CD14-positive monocyte (primary cell): Measurements from ENCODE around the gene PGBD1. TPM values are rescaled to one million over a fixed set of nuclear protein-coding genes. Genes with fewer than 3 reads are reported as not detected.

ENCODE experiments used
- DNase-seq, 3 donors: peaks; one replicate each; pipeline ENCODE4 v3.0.0-alpha.2; 2011 to 2022
- H2AFZ ChIP-seq: 2 replicates; pipeline ENCODE4 v1.6.0; 2012; ENCODE audit warnings: mild to moderate bottlenecking, low read depth, low read length, inconsistent platforms; ENCODE audit not compliant: insufficient read depth, poor library complexity, severe bottlenecking
- H3K27ac ChIP-seq, 2 donors: 1 replicate in 1 of 2; 2 replicates in 1 of 2; pipeline ENCODE4 v1.5.1; 2012 to 2013; ENCODE audit warnings: low read length in 2 of 2, control low read depth in 1 of 2, inconsistent platforms in 1 of 2, low read depth in 1 of 2, mild to moderate bottlenecking in 1 of 2
- H3K27me3 ChIP-seq, 2 donors: one replicate each; pipeline versions ENCODE4 v1.6.0 to v1.6.1; 2011 to 2013; ENCODE audit warnings: low read length in 2 of 2; ENCODE audit not compliant: control insufficient read depth in 2 of 2, insufficient read depth in 2 of 2
- H3K36me3 ChIP-seq, 2 donors: replicated peaks in 1 of 2; 1 replicate in 1 of 2; 2 replicates in 1 of 2; pipeline versions ENCODE4 v1.5.1 to v1.6.1; 2012 to 2013; ENCODE audit warnings: low read length in 2 of 2, control low read depth in 1 of 2, inconsistent platforms in 1 of 2, mild to moderate bottlenecking in 1 of 2; ENCODE audit not compliant: insufficient read depth in 2 of 2, control insufficient read depth in 1 of 2
- H3K4me1 ChIP-seq, 2 donors: 1 replicate in 1 of 2; 2 replicates in 1 of 2; pipeline versions ENCODE4 v1.5.1 to v1.6.1; 2012 to 2013; ENCODE audit warnings: low read length in 2 of 2, control low read depth in 1 of 2, inconsistent platforms in 1 of 2, mild to moderate bottlenecking in 1 of 2, moderate library complexity in 1 of 2; ENCODE audit not compliant: insufficient read depth in 2 of 2, control insufficient read depth in 1 of 2
- H3K4me2 ChIP-seq: replicated peaks from 2 replicates; pipeline ENCODE3; 2012; ENCODE audit warnings: low read length, moderate library complexity, mild to moderate bottlenecking; ENCODE audit not compliant: poor library complexity, severe bottlenecking; ENCODE audit errors: extremely low read depth
- H3K4me3 ChIP-seq, 3 experiments: fragments of 200-600 bp in 1 of 3; sonication (generic) in 1 of 3; replicated peaks in 1 of 3; 1 replicate in 2 of 3; 2 replicates in 1 of 3; pipeline ENCODE4 v1.5.1; 2011 to 2013; ENCODE audit warnings: low read length in 3 of 3, mild to moderate bottlenecking in 3 of 3, control low read depth in 2 of 3, low read depth in 2 of 3, inconsistent platforms in 1 of 3, moderate library complexity in 1 of 3
- H3K79me2 ChIP-seq: 2 replicates; pipeline ENCODE4 v1.6.0; 2012; ENCODE audit warnings: mild to moderate bottlenecking, control low read depth, inconsistent platforms, low read length, moderate library complexity; ENCODE audit not compliant: insufficient read depth
- H3K9ac ChIP-seq: 2 replicates; pipeline ENCODE4 v1.6.0; 2017; ENCODE audit warnings: low read length, mild to moderate bottlenecking; ENCODE audit not compliant: insufficient read depth, poor library complexity, severe bottlenecking
- H3K9me3 ChIP-seq, 2 donors: replicated peaks in 1 of 2; 1 replicate in 1 of 2; 2 replicates in 1 of 2; pipeline versions ENCODE4 v1.5.1 to v1.6.1; 2012 to 2013; ENCODE audit warnings: low read length in 2 of 2, control low read depth in 1 of 2; ENCODE audit not compliant: control insufficient read depth in 1 of 2, insufficient read depth in 1 of 2
- H4K20me1 ChIP-seq: 2 replicates; pipeline ENCODE4 v1.6.0; 2012; ENCODE audit warnings: mild to moderate bottlenecking, low read length, control low read depth, moderate library complexity; ENCODE audit not compliant: insufficient read depth
- H3K27ac Mint-ChIP-seq, 7 donors: one replicate each; pipeline ENCODE4 v1.8.0; 2020; ENCODE audit warnings: mild to moderate bottlenecking in 7 of 7, mixed read lengths in 7 of 7, moderate library complexity in 6 of 7, inconsistent platforms in 2 of 7
- H3K27me3 Mint-ChIP-seq, 3 donors: one replicate each; pipeline ENCODE4 v1.8.0; 2021 to 2022; ENCODE audit warnings: low read depth in 3 of 3, mild to moderate bottlenecking in 3 of 3, mixed read lengths in 3 of 3, moderate library complexity in 3 of 3, inconsistent platforms in 1 of 3
- H3K36me3 Mint-ChIP-seq, 2 donors: one replicate each; pipeline ENCODE4 v1.8.0; 2020; ENCODE audit warnings: mixed read lengths in 2 of 2, inconsistent platforms in 1 of 2, mild to moderate bottlenecking in 1 of 2
- H3K4me1 Mint-ChIP-seq: one replicate; pipeline ENCODE4 v1.8.0; 2020; ENCODE audit warnings: mild to moderate bottlenecking, mixed read lengths
- H3K4me3 Mint-ChIP-seq, 2 donors: one replicate each; pipeline ENCODE4 v1.8.0; 2020; ENCODE audit warnings: mild to moderate bottlenecking in 2 of 2, mixed read lengths in 2 of 2, moderate library complexity in 1 of 2
- H3K9me3 Mint-ChIP-seq, 7 donors: one replicate each; pipeline ENCODE4 v1.8.0; 2020 to 2022; ENCODE audit warnings: mixed read lengths in 7 of 7, mild to moderate bottlenecking in 6 of 7, moderate library complexity in 6 of 7, inconsistent platforms in 2 of 7
- WGBS: methylation state at CpG from one replicate; pipeline ENCODE4 v1.1.5; 2013; ENCODE audit warnings: missing lambda C conversion rate; ENCODE audit not compliant: insufficient coverage; 5-methylcytosine and 5-hydroxymethylcytosine counted together
- intact Hi-C, 2 donors: fragments of 100-400 bp; cut with micrococcal nuclease; formaldehyde crosslinking; loops; one replicate each; pipeline versions ENCODE4 v1.15.0 to v1.15.1; 2023
- polyA plus RNA-seq, 3 donors: library from polyadenylated mRNA; depleted of rRNA in 1 of 3; unstranded in 2 of 3; stranded (reverse) in 1 of 3; fragments of 300-500 nt in 2 of 3; fragments of >200 nt in 1 of 3; fragmentation: Illumina TruSeq in 2 of 3; gene quantifications; 1 replicate in 2 of 3; 2 replicates in 1 of 3; pipeline ENCODE4 v1.2.3, GENCODE V29; 2012 to 2021
- TF ChIP-seq, protein P1 (sequence below): fragments of 200-600 bp; IDR thresholded peaks from one replicate; pipeline ENCODE4 v1.8.0; 2022; ENCODE audit warnings: antibody characterized with exemption, mild to moderate bottlenecking

The PGBD1 gene
- polyA plus RNA-seq, 3 donors, result 0.15 to 0.36 (median 0.17) TPM

DNA sequence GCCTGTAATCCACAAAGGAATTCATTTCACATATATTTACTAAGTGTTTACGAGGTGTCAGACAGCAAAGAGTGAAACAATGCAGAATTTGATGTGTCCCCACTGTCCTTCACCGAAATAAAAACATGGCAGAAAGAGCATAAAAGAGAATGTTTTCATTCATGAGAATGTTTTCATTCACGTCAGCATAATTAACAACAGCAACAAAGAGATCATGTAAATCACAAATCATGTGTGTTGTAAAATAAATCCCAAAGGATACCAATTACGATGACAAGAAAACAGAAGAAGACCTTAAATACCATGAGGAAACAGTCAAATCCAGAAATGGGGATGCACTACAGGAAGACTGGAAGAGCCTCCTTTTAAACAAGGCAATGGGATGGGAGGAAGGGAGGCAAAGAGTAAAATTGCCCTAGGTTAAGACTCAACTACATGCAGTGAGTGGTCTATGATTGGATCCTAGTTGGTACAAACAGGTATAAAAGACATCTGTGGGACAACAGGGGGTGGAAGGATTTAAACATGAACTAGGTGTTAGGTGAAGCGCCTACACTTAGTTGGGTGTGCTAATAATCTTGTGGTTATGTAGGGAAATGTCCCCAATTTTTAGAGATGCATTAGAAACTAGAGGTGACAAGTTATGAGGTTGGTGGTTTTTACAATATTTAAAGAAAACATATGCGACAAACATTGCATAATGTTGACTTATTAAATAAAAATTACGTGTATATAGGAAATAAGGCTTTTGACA, 53.1 kb downstream of the PGBD1 start:
- Histone ChIP-seq H3K27ac (no peak overlapping the region), H4K20me1 (no peaks in the 10 kb centered on the region), H3K27me3 (no peaks in the 10 kb centered on the region), H2AFZ (peak overlapping the region; percentile 89), H3K4me2 (peak overlapping the region; percentile 79), H3K79me2 (no peaks in the 10 kb centered on the region), H3K9me3 (no peaks in the 10 kb centered on the region), H3K36me3 (no peaks in the 10 kb centered on the region), H3K9ac (no peak overlapping the region), H3K4me1 (peaks cover 15 to 16% of the 10 kb centered on the region in 2 donors), H3K4me3 (peak overlapping the region in 1 of 3 experiments; percentile 94)
- peaks cover 0 to 3% (median 1%) of the 10 kb centered on the region in 7 donors for H3K9me3 Mint-ChIP-seq
- no peaks in the 10 kb centered on the region for H3K36me3 Mint-ChIP-seq
- WGBS, result 67% methylated on average over 1 of the region's 7 CpGs
- no peak overlapping the region for H3K4me3 Mint-ChIP-seq
- DNase-seq, result no peak
- no peaks in the 10 kb centered on the region for H3K27me3 Mint-ChIP-seq
- intact Hi-C loops, result loop anchor here (5.0 to 10.0 kb wide), 5 partner anchors 70 to 1200 kb away; partner anchors contain the start of genes NKAPL (in 1 of the 2), ZNF165 (in 1 of the 2) and ZSCAN26 (in 1 of the 2)
- H3K4me1 Mint-ChIP-seq, result peaks cover 5% of the 10 kb centered on the region
- TF ChIP-seq, protein P1, sequence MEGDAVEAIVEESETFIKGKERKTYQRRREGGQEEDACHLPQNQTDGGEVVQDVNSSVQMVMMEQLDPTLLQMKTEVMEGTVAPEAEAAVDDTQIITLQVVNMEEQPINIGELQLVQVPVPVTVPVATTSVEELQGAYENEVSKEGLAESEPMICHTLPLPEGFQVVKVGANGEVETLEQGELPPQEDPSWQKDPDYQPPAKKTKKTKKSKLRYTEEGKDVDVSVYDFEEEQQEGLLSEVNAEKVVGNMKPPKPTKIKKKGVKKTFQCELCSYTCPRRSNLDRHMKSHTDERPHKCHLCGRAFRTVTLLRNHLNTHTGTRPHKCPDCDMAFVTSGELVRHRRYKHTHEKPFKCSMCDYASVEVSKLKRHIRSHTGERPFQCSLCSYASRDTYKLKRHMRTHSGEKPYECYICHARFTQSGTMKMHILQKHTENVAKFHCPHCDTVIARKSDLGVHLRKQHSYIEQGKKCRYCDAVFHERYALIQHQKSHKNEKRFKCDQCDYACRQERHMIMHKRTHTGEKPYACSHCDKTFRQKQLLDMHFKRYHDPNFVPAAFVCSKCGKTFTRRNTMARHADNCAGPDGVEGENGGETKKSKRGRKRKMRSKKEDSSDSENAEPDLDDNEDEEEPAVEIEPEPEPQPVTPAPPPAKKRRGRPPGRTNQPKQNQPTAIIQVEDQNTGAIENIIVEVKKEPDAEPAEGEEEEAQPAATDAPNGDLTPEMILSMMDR, result no peak
- H3K27ac Mint-ChIP-seq, result peak overlapping the region in 2 of 7 donors; percentile 52 to 57

- Mint-ChIP-seq H3K36me3 (no peaks in the 10 kb centered on the region), H3K9me3 (peaks cover 1 to 5% (median 2%) of the 10 kb centered on the region in 7 donors), H3K4me3 (no peak overlapping the region), H3K27ac (peak overlapping the region in 1 of 7 donors; percentile 57), H3K27me3 (no peaks in the 10 kb centered on the region), H3K4me1 (peaks cover 5% of the 10 kb centered on the region)
- H3K36me3 ChIP-seq, result no peaks in the 10 kb centered on the region
- peak overlapping the region; percentile 76 for H3K9ac ChIP-seq
- H3K27ac ChIP-seq, result peak overlapping the region; percentile 88 to 90
- peak overlapping the region; percentile 79 for H3K4me2 ChIP-seq
- TF ChIP-seq, protein P1, result no peak
- no peaks in the 10 kb centered on the region for H4K20me1 ChIP-seq
- no peak for DNase-seq
- H2AFZ ChIP-seq, result peak overlapping the region; percentile 89
- peak overlapping the region; percentile 86 to 94 (median 89) for H3K4me3 ChIP-seq
- intact Hi-C loops, result loop anchor here (5.0 to 10.0 kb wide), 5 partner anchors 70 to 1200 kb away; partner anchors contain the start of genes NKAPL (in 1 of the 2), ZNF165 (in 1 of the 2) and ZSCAN26 (in 1 of the 2)
- peaks cover 15 to 16% of the 10 kb centered on the region in 2 donors for H3K4me1 ChIP-seq
- 0% methylated on average over 2 of the region's 12 CpGs for WGBS
- no peaks in the 10 kb centered on the region for H3K79me2 ChIP-seq
- no peaks in the 10 kb centered on the region for H3K27me3 ChIP-seq
- H3K9me3 ChIP-seq, result peaks cover 0 to 4% of the 10 kb centered on the region in 2 donors
These were observed 53.7 kb downstream of the PGBD1 start for GRCh38 chr6:28335040-28335563.
